H9 (cell line): Measurements from ENCODE around the gene CHCHD3. TPM values are rescaled to one million over a fixed set of nuclear protein-coding genes. Genes with fewer than 3 reads are reported as not detected.

ENCODE experiments used
- DNase-seq: peaks from one replicate; pipeline ENCODE4 v3.0.0-alpha.2; 2017
- H2AFZ ChIP-seq: one replicate; pipeline ENCODE4 v1.6.1; 2013; ENCODE audit warnings: mild to moderate bottlenecking, low read length, control low read depth, moderate library complexity
- H2AK5ac ChIP-seq: 2 replicates; pipeline ENCODE4 v1.6.1; 2013; ENCODE audit warnings: low read length, control low read depth, mixed read lengths; ENCODE audit not compliant: insufficient read length
- H2BK120ac ChIP-seq: one replicate; pipeline ENCODE4 v1.6.1; 2013; ENCODE audit warnings: low read depth, mild to moderate bottlenecking, low read length, control low read depth, inconsistent platforms; ENCODE audit not compliant: poor library complexity, severe bottlenecking
- H2BK12ac ChIP-seq: 2 replicates; pipeline ENCODE4 v1.6.1; 2013; ENCODE audit warnings: low read length, control low read depth, mixed read lengths, low read depth; ENCODE audit not compliant: insufficient read length
- H2BK15ac ChIP-seq: 2 replicates; pipeline ENCODE4 v1.6.1; 2013; ENCODE audit warnings: low read depth, low read length, control low read depth
- H2BK20ac ChIP-seq: one replicate; pipeline ENCODE4 v1.6.1; 2013; ENCODE audit warnings: low read depth, mild to moderate bottlenecking, low read length, control low read depth, inconsistent platforms; ENCODE audit not compliant: poor library complexity, severe bottlenecking
- H2BK5ac ChIP-seq: 2 replicates; pipeline ENCODE4 v1.6.1; 2013; ENCODE audit warnings: low read length, control low read depth, mixed read lengths; ENCODE audit not compliant: insufficient read length
- H3K14ac ChIP-seq: 2 replicates; pipeline ENCODE4 v1.6.1; 2013; ENCODE audit warnings: low read length, control low read depth; ENCODE audit not compliant: insufficient read depth
- H3K18ac ChIP-seq: 2 replicates; pipeline ENCODE4 v1.6.1; 2013; ENCODE audit warnings: low read depth, mild to moderate bottlenecking, mixed read lengths, low read length, control low read depth; ENCODE audit not compliant: insufficient read length
- H3K23ac ChIP-seq: 2 replicates; pipeline ENCODE4 v1.6.1; 2013; ENCODE audit warnings: low read length, control low read depth, mixed read lengths, low read depth; ENCODE audit not compliant: insufficient read length
- H3K23me2 ChIP-seq: 2 replicates; pipeline ENCODE4 v1.6.1; 2013; ENCODE audit warnings: low read depth, mild to moderate bottlenecking, mixed read lengths, low read length, control low read depth; ENCODE audit not compliant: insufficient read length, poor library complexity, severe bottlenecking
- H3K27ac ChIP-seq: 2 replicates; pipeline ENCODE4 v1.5.1; 2013; ENCODE audit warnings: low read length, control low read depth, mixed read lengths, low read depth; ENCODE audit not compliant: insufficient read length
- H3K27me3 ChIP-seq: 2 replicates; pipeline ENCODE4 v1.6.1; 2013; ENCODE audit warnings: low read length, control low read depth, inconsistent platforms; ENCODE audit not compliant: insufficient read depth
- H3K4ac ChIP-seq: 2 replicates; pipeline ENCODE4 v1.6.1; 2013; ENCODE audit warnings: low read depth, mild to moderate bottlenecking, control low read depth, inconsistent platforms, low read length, moderate library complexity
- H3K4me1 ChIP-seq: 2 replicates; pipeline ENCODE4 v1.6.1; 2013; ENCODE audit warnings: low read length, control low read depth, inconsistent platforms; ENCODE audit not compliant: insufficient read depth
- H3K4me2 ChIP-seq: 2 replicates; pipeline ENCODE4 v1.6.1; 2013; ENCODE audit warnings: low read length, control low read depth, mixed read lengths; ENCODE audit not compliant: insufficient read length, insufficient read depth
- H3K56ac ChIP-seq: 2 replicates; pipeline ENCODE4 v1.6.1; 2013; ENCODE audit warnings: low read depth, mild to moderate bottlenecking, mixed read lengths, low read length, control low read depth; ENCODE audit not compliant: insufficient read length
- H3K79me1 ChIP-seq: 2 replicates; pipeline ENCODE4 v1.6.1; 2013; ENCODE audit warnings: low read depth, mild to moderate bottlenecking, moderate library complexity, low read length, control low read depth, inconsistent platforms; ENCODE audit not compliant: insufficient read depth, poor library complexity, severe bottlenecking
- H3K79me2 ChIP-seq: 2 replicates; pipeline ENCODE4 v1.6.1; 2013; ENCODE audit warnings: low read length, control low read depth, inconsistent platforms; ENCODE audit not compliant: insufficient read depth
- H3K9ac ChIP-seq: 2 replicates; pipeline ENCODE4 v1.6.1; 2013; ENCODE audit warnings: low read length, control low read depth, mixed read lengths; ENCODE audit not compliant: insufficient read length; ENCODE audit errors: extremely low read depth
- H3K9me3 ChIP-seq: one replicate; pipeline ENCODE4 v1.6.1; 2013; ENCODE audit warnings: low read depth, low read length, inconsistent platforms; ENCODE audit not compliant: control insufficient read depth
- H3T11ph ChIP-seq: one replicate; pipeline ENCODE4 v1.6.1; 2013; ENCODE audit warnings: mild to moderate bottlenecking, low read length, control low read depth, inconsistent platforms
- H4K20me1 ChIP-seq: one replicate; pipeline ENCODE4 v1.6.1; 2013; ENCODE audit not compliant: control insufficient read depth, insufficient read length, insufficient read depth
- H4K5ac ChIP-seq: 2 replicates; pipeline ENCODE4 v1.6.1; 2013; ENCODE audit warnings: low read depth, mild to moderate bottlenecking, mixed read lengths, low read length, control low read depth; ENCODE audit not compliant: insufficient read length
- H4K8ac ChIP-seq: replicated peaks from 2 replicates; pipeline ENCODE4 v1.6.1; 2013; ENCODE audit warnings: low read length, control low read depth, mixed read lengths, low read depth; ENCODE audit not compliant: insufficient read length
- H4K91ac ChIP-seq: 2 replicates; pipeline ENCODE4 v1.6.1; 2013; ENCODE audit warnings: low read depth, mild to moderate bottlenecking, moderate library complexity, mixed read lengths, low read length, control low read depth; ENCODE audit not compliant: insufficient read length
- H3K27ac Mint-ChIP-seq, 3 experiments: 2 replicates in 2 of 3; 3 replicates in 1 of 3; pipeline ENCODE4 v1.8.0; 2020 to 2021; ENCODE audit warnings: mixed read lengths in 3 of 3, mild to moderate bottlenecking in 1 of 3, moderate library complexity in 1 of 3
- H3K27me3 Mint-ChIP-seq: 2 replicates; pipeline ENCODE4 v1.8.0; 2021; ENCODE audit warnings: low read depth, mild to moderate bottlenecking, moderate library complexity, mixed read lengths
- H3K36me3 Mint-ChIP-seq, 3 experiments: 2 replicates in 2 of 3; 3 replicates in 1 of 3; pipeline ENCODE4 v1.8.0; 2020 to 2021; ENCODE audit warnings: low read depth in 3 of 3, mixed read lengths in 3 of 3; ENCODE audit not compliant: insufficient read depth in 1 of 3
- H3K4me1 Mint-ChIP-seq, 2 experiments: 2 replicates each; pipeline ENCODE4 v1.8.0; 2020; ENCODE audit warnings: mixed read lengths in 2 of 2
- H3K4me3 Mint-ChIP-seq, 2 experiments: 2 replicates in 1 of 2; 3 replicates in 1 of 2; pipeline ENCODE4 v1.8.0; 2020 to 2021; ENCODE audit warnings: mild to moderate bottlenecking in 2 of 2, mixed read lengths in 2 of 2, moderate library complexity in 1 of 2
- H3K9me3 Mint-ChIP-seq, 2 experiments: 2 replicates in 1 of 2; 3 replicates in 1 of 2; pipeline ENCODE4 v1.8.0; 2020; ENCODE audit warnings: mild to moderate bottlenecking in 2 of 2, mixed read lengths in 2 of 2, moderate library complexity in 1 of 2
- CTCF ChIP-seq: fragments of 200-600 bp; sonication (generic); conservative IDR thresholded peaks from 3 replicates; pipeline ENCODE4 v1.8.0; 2021; ENCODE audit warnings: antibody characterized with exemption, mild to moderate bottlenecking
- WGBS: extraction: QIAGEN DNeasy Blood & Tissue Kit; methylation state at CpG from one replicate; pipeline ENCODE4 v1.1.7; 2013; ENCODE audit warnings: missing lambda C conversion rate, low lambda C conversion rate, mixed read lengths; ENCODE audit not compliant: insufficient read length; ENCODE audit errors: extremely low coverage; 5-methylcytosine and 5-hydroxymethylcytosine counted together
- total RNA-seq: library from RNA; stranded (reverse); gene quantifications from 2 replicates; pipeline ENCODE4 v1.2.1, GENCODE V29; 2021

Gene CHCHD3
- total RNA-seq, 1 experiment from 2014 or later = 104 TPM

GRCh38 chr7:132738254-132738653 is 343.6 kb downstream of the CHCHD3 start:
- Mint-ChIP-seq H3K9me3 (peaks cover 2 to 4% of the 10 kb centered on the region in 2 experiments; a peak in 1 of 5 replicates), H3K4me3 (no peak overlapping the region), H3K36me3 (peaks cover 0 to 4% (median 0%) of the 10 kb centered on the region in 3 experiments; a peak in 2 of 7 replicates), H3K4me1 (no peaks in the 10 kb centered on the region), H3K27me3 (peaks cover 22% of the 10 kb centered on the region), H3K27ac (no peak overlapping the region)
- H2AFZ ChIP-seq = no peak overlapping the region
- no peaks in the 10 kb centered on the region for H3K79me2 ChIP-seq
- no peak for DNase-seq
- no peak overlapping the region for H2BK120ac ChIP-seq
- no peak overlapping the region for H3T11ph ChIP-seq
- H3K27me3 ChIP-seq = no peaks in the 10 kb centered on the region
- no peak overlapping the region for H3K23ac ChIP-seq
- H2BK15ac ChIP-seq = no peak overlapping the region
- H4K5ac ChIP-seq = no peak overlapping the region
- no peak overlapping the region for H4K8ac ChIP-seq
- H3K9ac ChIP-seq = no peak overlapping the region
- H3K27ac ChIP-seq = no peak overlapping the region
- no peak overlapping the region for H2BK20ac ChIP-seq
- no peak overlapping the region for H3K18ac ChIP-seq
- no peaks in the 10 kb centered on the region for H3K79me1 ChIP-seq
- H3K4me2 ChIP-seq = no peak overlapping the region
- H2AK5ac ChIP-seq = no peak overlapping the region
- H2BK12ac ChIP-seq = no peak overlapping the region
- no peaks in the 10 kb centered on the region for H3K23me2 ChIP-seq
- H4K20me1 ChIP-seq = no peaks in the 10 kb centered on the region
- H2BK5ac ChIP-seq = no peak overlapping the region
- H3K56ac ChIP-seq = no peak overlapping the region
- no peaks in the 10 kb centered on the region for H3K4me1 ChIP-seq
- no peaks in the 10 kb centered on the region for H3K9me3 ChIP-seq
- WGBS = no CpG with 5 or more reads among the region's 2 CpGs
- H3K14ac ChIP-seq = no peak overlapping the region
- no peak for TF ChIP-seq CTCF
- H4K91ac ChIP-seq = no peak overlapping the region
- no peak overlapping the region for H3K4ac ChIP-seq
